ENCODE measurements around the gene ZNF785.

ZNF785 gene

DNA sequence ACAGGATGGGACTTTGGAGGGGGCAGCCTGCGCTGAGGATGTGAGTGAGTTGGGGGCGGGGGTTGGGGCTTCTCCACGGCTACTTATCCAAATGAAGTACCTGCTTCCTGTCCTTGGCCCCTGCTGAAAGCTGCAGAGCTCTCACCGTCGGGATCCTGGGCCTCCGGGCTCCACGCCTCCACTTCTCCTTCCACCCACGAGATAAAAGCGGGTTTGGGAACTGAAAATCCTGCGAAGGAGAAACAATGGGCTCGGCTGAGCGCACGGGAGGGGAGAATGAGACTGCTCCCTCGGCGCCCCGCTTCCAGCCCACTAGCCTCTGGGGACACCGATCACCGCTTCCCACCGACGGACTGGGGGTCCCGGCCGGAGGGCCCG, 486 bp downstream of the ZNF785 start:
- peak; percentile 9 for DNase-seq (ENCODE audit: low read depth)
- peak overlapping the region; percentile 89 for H3K4me3 ChIP-seq (ENCODE audit: low read length)
- TF ChIP-seq, protein P1, sequence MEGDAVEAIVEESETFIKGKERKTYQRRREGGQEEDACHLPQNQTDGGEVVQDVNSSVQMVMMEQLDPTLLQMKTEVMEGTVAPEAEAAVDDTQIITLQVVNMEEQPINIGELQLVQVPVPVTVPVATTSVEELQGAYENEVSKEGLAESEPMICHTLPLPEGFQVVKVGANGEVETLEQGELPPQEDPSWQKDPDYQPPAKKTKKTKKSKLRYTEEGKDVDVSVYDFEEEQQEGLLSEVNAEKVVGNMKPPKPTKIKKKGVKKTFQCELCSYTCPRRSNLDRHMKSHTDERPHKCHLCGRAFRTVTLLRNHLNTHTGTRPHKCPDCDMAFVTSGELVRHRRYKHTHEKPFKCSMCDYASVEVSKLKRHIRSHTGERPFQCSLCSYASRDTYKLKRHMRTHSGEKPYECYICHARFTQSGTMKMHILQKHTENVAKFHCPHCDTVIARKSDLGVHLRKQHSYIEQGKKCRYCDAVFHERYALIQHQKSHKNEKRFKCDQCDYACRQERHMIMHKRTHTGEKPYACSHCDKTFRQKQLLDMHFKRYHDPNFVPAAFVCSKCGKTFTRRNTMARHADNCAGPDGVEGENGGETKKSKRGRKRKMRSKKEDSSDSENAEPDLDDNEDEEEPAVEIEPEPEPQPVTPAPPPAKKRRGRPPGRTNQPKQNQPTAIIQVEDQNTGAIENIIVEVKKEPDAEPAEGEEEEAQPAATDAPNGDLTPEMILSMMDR (conservative IDR thresholded peaks at IDR 0.05; ENCODE audit: low read length), result no peak

DNA sequence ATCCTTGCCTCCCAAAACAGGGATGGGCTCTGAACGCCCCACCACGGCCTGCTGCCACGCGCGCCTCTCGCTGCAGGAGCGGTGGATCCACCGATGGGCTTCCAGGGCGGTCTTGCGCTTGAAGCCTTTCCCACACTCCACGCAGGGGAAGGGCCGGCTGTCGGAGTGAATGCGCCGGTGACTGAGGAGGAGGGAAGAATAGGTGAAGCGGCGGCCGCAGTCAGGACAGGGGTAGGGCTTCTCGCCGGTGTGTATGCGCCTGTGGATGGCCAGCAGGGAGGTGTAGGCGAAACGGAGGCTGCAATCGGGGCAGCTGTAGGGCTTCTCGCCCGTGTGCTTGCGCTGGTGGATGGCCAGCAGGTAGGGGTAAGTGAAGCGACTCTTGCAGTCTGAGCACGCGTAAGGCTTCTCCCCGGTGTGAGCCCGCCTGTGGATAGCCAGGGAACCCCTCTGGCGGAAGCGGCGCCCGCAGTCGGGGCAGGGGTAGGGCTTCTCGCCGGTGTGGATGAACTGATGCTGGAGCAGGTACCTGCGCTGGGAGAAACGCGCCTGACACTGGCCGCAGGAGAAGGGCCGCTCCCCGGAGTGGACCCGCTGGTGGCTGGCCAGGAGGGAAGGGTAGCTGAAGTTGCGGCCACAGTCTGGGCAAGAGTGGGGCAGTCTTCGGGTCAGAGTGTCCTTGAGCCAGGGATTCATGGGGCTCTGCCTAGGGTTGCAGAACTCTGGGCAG, 2.7 kb downstream of the ZNF785 start:
- no peak for DNase-seq (ENCODE audit: low read depth)
- TF ChIP-seq, protein P1 (conservative IDR thresholded peaks at IDR 0.05; ENCODE audit: low read length), result no peak
- no peak overlapping the region for H3K4me3 ChIP-seq (ENCODE audit: low read length)

DNA sequence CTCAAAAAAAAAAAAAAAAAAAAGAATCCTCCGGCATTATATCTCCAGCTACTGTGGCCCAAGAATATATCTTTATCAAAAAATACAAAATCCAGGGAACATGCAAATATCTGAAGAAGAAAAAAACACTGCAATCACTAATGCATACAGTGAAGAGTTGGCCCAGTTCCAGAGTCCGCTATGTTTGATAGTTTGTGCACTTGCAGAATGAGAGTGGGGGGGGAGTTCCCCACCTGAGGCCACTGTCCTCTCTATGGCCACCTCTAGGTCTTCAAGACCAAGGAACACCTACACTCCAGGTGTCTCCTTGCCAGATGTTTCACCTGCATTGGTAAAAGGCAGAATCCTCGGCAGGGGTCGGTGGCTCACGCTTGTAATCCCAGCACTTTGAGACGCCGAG, 4.0 kb downstream of the ZNF785 start:
- DNase-seq (ENCODE audit: low read depth), result no peak
- H3K4me3 ChIP-seq (ENCODE audit: low read length), result no peak overlapping the region
- TF ChIP-seq, protein P1 (conservative IDR thresholded peaks at IDR 0.05; ENCODE audit: low read length), result no peak

DNA sequence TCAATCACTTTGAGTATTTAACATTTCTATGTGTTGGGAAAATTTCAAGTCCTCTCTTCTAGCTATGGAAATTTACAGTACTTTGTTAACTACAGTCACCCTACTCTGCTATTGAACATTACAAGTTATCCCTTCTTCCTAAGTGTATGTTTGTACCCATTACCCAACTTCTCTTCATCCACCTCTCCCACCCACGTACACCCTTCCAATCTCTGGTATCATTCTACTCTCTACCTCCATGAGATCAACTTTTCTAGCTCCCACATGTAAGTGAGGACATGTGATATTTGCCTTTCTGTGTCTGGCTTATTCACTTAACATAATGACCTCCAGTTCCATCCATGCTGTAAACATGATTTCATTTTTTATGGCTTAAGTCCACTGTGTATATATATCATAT, 10.8 kb downstream of the ZNF785 start:
- TF ChIP-seq, protein P1 (conservative IDR thresholded peaks at IDR 0.05; ENCODE audit: low read length), result no peak
- no peak for DNase-seq (ENCODE audit: low read depth)
- no peak overlapping the region for H3K4me3 ChIP-seq (ENCODE audit: low read length)

DNA sequence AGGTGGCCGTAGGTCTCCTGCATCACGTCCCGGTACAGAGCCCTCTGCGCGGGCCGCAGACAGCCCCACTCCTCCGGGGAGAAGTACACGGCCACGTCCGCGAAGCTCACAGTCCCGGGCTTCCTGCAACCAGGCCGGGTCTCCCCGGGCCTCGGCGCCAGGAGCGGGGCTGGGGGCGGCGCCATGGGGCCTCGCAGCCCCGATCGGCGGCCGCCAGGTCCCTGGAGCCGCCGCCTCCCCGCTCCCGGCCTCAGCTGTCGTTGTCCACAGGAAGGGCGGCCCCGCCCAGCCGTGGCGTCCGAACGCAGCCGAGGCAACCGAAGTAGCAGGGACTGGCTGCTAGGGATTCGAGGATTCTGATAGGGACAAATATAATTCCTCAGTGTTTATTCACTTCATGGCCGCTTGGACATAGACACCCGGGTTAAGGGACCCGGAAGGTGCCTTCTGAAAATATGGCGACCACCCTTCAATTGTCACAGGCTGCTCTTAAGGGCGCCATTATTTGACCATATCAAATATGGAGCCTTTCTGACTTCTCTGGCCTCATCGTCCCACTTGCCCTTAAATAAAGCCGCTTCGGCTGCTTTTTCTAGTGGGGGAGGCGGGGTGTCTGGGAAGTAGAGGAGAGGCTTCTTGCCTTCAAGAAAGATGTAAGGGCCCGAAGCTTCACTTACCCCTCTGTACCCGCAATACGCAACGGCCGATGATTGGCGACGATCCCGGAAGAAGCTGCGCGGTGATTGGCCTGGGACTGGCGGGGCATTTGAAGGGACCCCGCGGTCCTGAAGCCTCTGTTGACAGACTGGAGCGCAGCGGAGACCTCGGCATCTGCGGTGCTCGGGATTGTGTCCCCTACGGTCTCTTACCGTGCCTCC, 13.8 kb downstream of the ZNF785 start, which contains the start of gene ZNF688:
TSS of gene ZNF688 (minus strand) at position 270 of the 878 bp plus-strand sequence. CDS start at position 185, 85 bp downstream.
- peak within 1 kb of the TSS; percentile 76 for H3K4me3 ChIP-seq (ENCODE audit: low read length)
- DNase-seq (ENCODE audit: low read depth), result peak; percentile 99
- TF ChIP-seq, protein P1 (conservative IDR thresholded peaks at IDR 0.05; ENCODE audit: low read length), result no peak

DNA sequence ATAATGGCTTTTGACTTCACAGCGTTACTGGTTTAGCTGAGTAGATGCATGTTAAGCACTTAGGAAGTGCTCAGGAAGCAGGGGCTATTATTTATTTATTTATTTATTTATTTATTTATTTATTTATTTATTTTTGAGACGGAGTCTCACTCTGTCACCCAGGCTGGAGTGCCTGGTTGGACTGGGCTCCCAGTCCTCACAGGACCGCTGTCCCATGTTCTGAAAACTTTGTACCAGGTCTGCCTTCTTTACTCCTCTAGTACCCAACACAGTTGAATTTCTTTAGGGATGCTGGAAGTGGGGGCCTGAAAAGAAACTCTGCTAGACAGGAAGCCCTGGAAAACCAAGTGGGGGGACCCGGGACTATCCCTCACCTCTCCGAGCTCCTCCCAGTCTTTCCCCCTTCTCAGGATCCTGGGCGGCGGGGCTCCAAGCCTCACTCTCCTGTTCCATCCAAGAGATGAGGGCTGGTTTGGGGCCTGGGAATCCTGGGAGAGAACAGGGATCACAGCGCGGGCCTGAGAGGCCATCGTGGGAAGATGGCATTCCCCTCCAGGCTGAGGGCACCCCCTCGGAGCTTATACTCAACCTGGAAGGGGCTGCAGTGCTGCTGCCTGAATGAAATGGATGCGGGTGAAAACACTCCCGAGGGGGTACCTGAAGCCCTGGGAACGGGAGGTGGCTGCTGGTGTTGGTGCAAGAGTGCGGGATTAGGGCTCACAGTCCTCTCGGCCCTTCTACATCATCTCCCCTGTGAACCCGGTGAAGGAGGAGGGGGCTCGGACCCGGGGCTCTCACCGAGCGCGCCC, 14.7 kb downstream of the ZNF785 start:
- DNase-seq (ENCODE audit: low read depth), result peak; percentile 29
- H3K4me3 ChIP-seq (ENCODE audit: low read length), result peak overlapping the region; percentile 76
- TF ChIP-seq, protein P1 (conservative IDR thresholded peaks at IDR 0.05; ENCODE audit: low read length), result no peak

Measured in AG10803 (cell line).